Endothelial cell of umbilical vein (primary cell): ENCODE results near the gene FBXO33. TPM values are rescaled to one million over a fixed set of nuclear protein-coding genes. Genes with fewer than 3 reads are reported as not detected.

Source experiments
- BruUV-seq: library from RNA; stranded (reverse); fragments of 400-500 nt; replicated peaks from 2 replicates; lab custom pipeline; 2021; lab: Mats Ljungman, UMichigan
- CTCF ChIA-PET: fragments of 300-600, 350-600 bp; sonication (Branson Sonifier 250); formaldehyde crosslinking; loops from one replicate; lab custom pipeline; 2021; ENCODE audit warnings: antibody characterized with exemption, inconsistent platforms; lab: Charles Lee
- POLR2A ChIA-PET: fragments of 300-600, 350-600 bp; sonication (Branson Sonifier 250); formaldehyde crosslinking; loops from one replicate; lab custom pipeline; 2021; ENCODE audit warnings: antibody characterized with exemption, inconsistent platforms; lab: Charles Lee
- DNase-seq: peaks from one replicate; pipeline ENCODE4 v3.0.0-alpha.2; 2011; ENCODE audit warnings: low read depth, low spot score
- FAIRE-seq: peaks from 2 replicates; lab custom pipeline; 2011; peaks lifted over from hg19 to GRCh38; lab: Jason Lieb, UNC
- H2AFZ ChIP-seq: 2 replicates; pipeline ENCODE4 v1.6.0; 2012; ENCODE audit warnings: low read depth, low read length, control low read depth, inconsistent platforms
- H3K27ac ChIP-seq: 2 replicates; pipeline ENCODE4 v1.5.1; 2011; ENCODE audit warnings: low read depth, mild to moderate bottlenecking, control low read depth, low read length, moderate library complexity; ENCODE audit not compliant: insufficient read depth
- H3K27me3 ChIP-seq, 2 experiments: 2 replicates each; pipeline versions ENCODE4 v1.6.0 to v1.6.1; 2011; ENCODE audit warnings: low read length in 2 of 2, mixed read lengths in 1 of 2; ENCODE audit not compliant: control insufficient read depth in 2 of 2, insufficient read depth in 2 of 2
- H3K36me3 ChIP-seq, 2 experiments: 2 replicates in 1 of 2; 3 replicates in 1 of 2; pipeline ENCODE4 v1.5.1; 2011; ENCODE audit warnings: low read length in 2 of 2, mild to moderate bottlenecking in 1 of 2, moderate library complexity in 1 of 2; ENCODE audit not compliant: control insufficient read depth in 2 of 2, insufficient read depth in 2 of 2; ENCODE audit errors: extremely low read depth in 1 of 2
- H3K4me1 ChIP-seq: 3 replicates; pipeline ENCODE4 v1.5.1; 2011; ENCODE audit warnings: mild to moderate bottlenecking, low read length; ENCODE audit not compliant: control insufficient read depth, insufficient read depth; ENCODE audit errors: extremely low read depth
- H3K4me2 ChIP-seq: 2 replicates; pipeline ENCODE4 v1.6.1; 2011; ENCODE audit warnings: low read length, control low read depth, mixed read lengths; ENCODE audit not compliant: insufficient read depth
- H3K4me3 ChIP-seq, 3 experiments: fragments of 200-600 bp in 1 of 3; sonication (generic), shearing (Covaris generic) in 1 of 3; replicated peaks in 1 of 3; 2 replicates each; pipeline ENCODE4 v1.5.1; 2011 to 2016; ENCODE audit warnings: control low read depth in 3 of 3, low read length in 3 of 3, mild to moderate bottlenecking in 2 of 3, inconsistent platforms in 1 of 3, low read depth in 1 of 3, moderate library complexity in 1 of 3; ENCODE audit not compliant: insufficient read depth in 1 of 3
- H3K79me2 ChIP-seq: 2 replicates; pipeline ENCODE4 v1.6.0; 2012; ENCODE audit warnings: low read length, inconsistent platforms; ENCODE audit not compliant: control insufficient read depth, insufficient read depth
- H3K9ac ChIP-seq: replicated peaks from 2 replicates; pipeline ENCODE3; 2011; ENCODE audit warnings: low read length, control low read depth; ENCODE audit not compliant: insufficient read depth; ENCODE audit errors: extremely low read depth
- H3K9me1 ChIP-seq: replicated peaks from 3 replicates; pipeline ENCODE4 v1.6.0; 2011; ENCODE audit warnings: mild to moderate bottlenecking, low read length; ENCODE audit not compliant: control insufficient read depth, insufficient read depth; ENCODE audit errors: extremely low read depth
- H3K9me3 ChIP-seq: replicated peaks from 2 replicates; pipeline ENCODE4 v1.5.1; 2012; ENCODE audit warnings: low read length, inconsistent platforms; ENCODE audit not compliant: control insufficient read depth, insufficient read depth
- H4K20me1 ChIP-seq: replicated peaks from 2 replicates; pipeline ENCODE3; 2011; ENCODE audit warnings: mild to moderate bottlenecking, low read length; ENCODE audit not compliant: control insufficient read depth, insufficient read depth; ENCODE audit errors: extremely low read depth
- CTCF ChIP-seq, 2 donors: IDR thresholded peaks; 1 replicate in 1 of 2; 2 replicates in 1 of 2; pipeline ENCODE4 v1.5.1; 2011; ENCODE audit warnings: low read length in 2 of 2, mild to moderate bottlenecking in 2 of 2, moderate library complexity in 2 of 2, control low read depth in 1 of 2, inconsistent platforms in 1 of 2, low read depth in 1 of 2; ENCODE audit not compliant: insufficient read depth in 1 of 2; ENCODE audit errors: extremely low read depth in 1 of 2
- EZH2 ChIP-seq: IDR thresholded peaks from 2 replicates; pipeline ENCODE4 v1.6.1; 2012; ENCODE audit warnings: borderline replicate concordance, low read depth, mild to moderate bottlenecking, moderate library complexity, low read length, inconsistent platforms; ENCODE audit not compliant: severe bottlenecking
- FOS ChIP-seq: IDR thresholded peaks from 2 replicates; pipeline ENCODE4 v1.6.1; 2011; ENCODE audit warnings: mild to moderate bottlenecking, low read length, moderate library complexity, borderline replicate concordance; ENCODE audit not compliant: insufficient read depth
- GATA2 ChIP-seq: IDR thresholded peaks from 2 replicates; pipeline ENCODE4 v1.7.0; 2011; ENCODE audit warnings: low read depth, mild to moderate bottlenecking, moderate library complexity, mixed read lengths, low read length; ENCODE audit not compliant: insufficient read length, insufficient read depth
- JUN ChIP-seq: IDR thresholded peaks from 2 replicates; pipeline ENCODE4 v1.6.1; 2011; ENCODE audit warnings: borderline replicate concordance, low read depth; ENCODE audit not compliant: insufficient read length, insufficient read depth
- MAX ChIP-seq: IDR thresholded peaks from 2 replicates; pipeline ENCODE4 v1.6.1; 2011; ENCODE audit not compliant: insufficient read depth, insufficient read length
- POLR2A ChIP-seq: IDR thresholded peaks from 2 replicates; pipeline ENCODE4 v1.6.1; 2012; ENCODE audit warnings: low read depth, mild to moderate bottlenecking, control low read depth, low read length
- POLR2AphosphoS5 ChIP-seq: IDR thresholded peaks from 2 replicates; pipeline ENCODE4 v1.6.1; 2012; ENCODE audit warnings: low read depth, mild to moderate bottlenecking, control low read depth, low read length, moderate library complexity; ENCODE audit not compliant: insufficient read depth
- dilution Hi-C: fragments of 300-500 bp; cut with MboI; formaldehyde crosslinking; loops from one replicate; pipeline ENCODE4 v1.15.0; 2019; ENCODE audit warnings: low sequenced_read_pairs; ENCODE audit not compliant: extremely low pct_ligation_motif_present
- intact Hi-C: fragments of 100-400 bp; cut with micrococcal nuclease; formaldehyde crosslinking; loops from one replicate; pipeline ENCODE4 v1.10.0; 2022
- polyA plus RNA-seq, 4 experiments: library from polyadenylated mRNA; depleted of rRNA in 3 of 4; stranded (reverse) in 3 of 4; unstranded in 1 of 4; fragments of >200 nt; gene quantifications; 2 replicates each; pipeline versions ENCODE4 v1.2.1 to v1.2.3, GENCODE V29; 2011 to 2012; ENCODE audit warnings: missing spikeins in 1 of 4
- total RNA-seq: library from RNA; stranded (reverse); gene quantifications from 2 replicates; pipeline ENCODE4 v1.2.3, GENCODE V29; 2021

Gene FBXO33
- total and polyA plus RNA-seq, 2 donors (not counting 3 experiments of a cell fraction or from before 2014, with no cell fraction given) = 4.2 to 5.0 TPM

GRCh38 chr14:39452680-39453079 lies 20.4 kb upstream of the FBXO33 start:
- CTCF ChIA-PET = interaction anchor here (1.3 kb wide), 1 partner anchor 15 kb away, joined by 3 read pairs; no protein-coding TSS in a partner anchor
- H3K9ac ChIP-seq = no peak overlapping the region
- dilution Hi-C loops (no loop called here), intact Hi-C loops (no loop called here)
- no peaks in the 10 kb centered on the region for H3K4me1 ChIP-seq
- H3K36me3 ChIP-seq = no peaks in the 10 kb centered on the region
- POLR2A ChIA-PET = no interaction called here
- H4K20me1 ChIP-seq = no peaks in the 10 kb centered on the region
- no peaks in the 10 kb centered on the region for H3K79me2 ChIP-seq
- TF ChIP-seq POLR2AphosphoS5 (no peak), CTCF (IDR thresholded peaks at IDR 0.05; ENCODE audit: extremely low read depth in 1 of 2, insufficient read depth in 1 of 2, low read depth in 1 of 2, low read length in 2 of 2) (no peak), MAX (no peak), JUN (no peak), GATA2 (no peak), FOS (no peak), POLR2A (no peak), EZH2 (no peak)
- H3K9me3 ChIP-seq = no peaks in the 10 kb centered on the region
- no peak overlapping the region for H3K4me2 ChIP-seq
- no TSS peak for BruUV-seq
- H2AFZ ChIP-seq = no peak overlapping the region
- DNase-seq = no peak
- no peak for FAIRE-seq
- H3K27ac ChIP-seq = no peak overlapping the region
- no peaks in the 10 kb centered on the region for H3K27me3 ChIP-seq
- no peaks in the 10 kb centered on the region for H3K9me1 ChIP-seq
- no peak overlapping the region for H3K4me3 ChIP-seq
